Posterior cingulate gyrus (tissue), 11 donors: ENCODE measurements around the gene TPCN2.

Experiments used
- DNase-seq, 10 donors: peaks; one replicate each; pipeline versions ENCODE4 v3.0.0 to v3.0.0-alpha.2; 2020 to 2021; ENCODE audit warnings: mixed read lengths in 3 of 10
- intact Hi-C: fragments of 100-400 bp; cut with DNase I; formaldehyde crosslinking; loops from one replicate; pipeline ENCODE4 v1.15.1; 2023

The TPCN2 gene

GRCh38 chr11:69009441-69010211, 39.1 kb upstream of the TPCN2 start:
- peak in 4 of 10 donors; percentile 17 to 73 (median 64) for DNase-seq
- intact Hi-C loops: no loop called here

GRCh38 chr11:69010361-69010891, 38.3 kb upstream of the TPCN2 start:
- DNase-seq: peak in 3 of 10 donors; percentile 55 to 74 (median 62)
- intact Hi-C loops: no loop called here

DNA sequence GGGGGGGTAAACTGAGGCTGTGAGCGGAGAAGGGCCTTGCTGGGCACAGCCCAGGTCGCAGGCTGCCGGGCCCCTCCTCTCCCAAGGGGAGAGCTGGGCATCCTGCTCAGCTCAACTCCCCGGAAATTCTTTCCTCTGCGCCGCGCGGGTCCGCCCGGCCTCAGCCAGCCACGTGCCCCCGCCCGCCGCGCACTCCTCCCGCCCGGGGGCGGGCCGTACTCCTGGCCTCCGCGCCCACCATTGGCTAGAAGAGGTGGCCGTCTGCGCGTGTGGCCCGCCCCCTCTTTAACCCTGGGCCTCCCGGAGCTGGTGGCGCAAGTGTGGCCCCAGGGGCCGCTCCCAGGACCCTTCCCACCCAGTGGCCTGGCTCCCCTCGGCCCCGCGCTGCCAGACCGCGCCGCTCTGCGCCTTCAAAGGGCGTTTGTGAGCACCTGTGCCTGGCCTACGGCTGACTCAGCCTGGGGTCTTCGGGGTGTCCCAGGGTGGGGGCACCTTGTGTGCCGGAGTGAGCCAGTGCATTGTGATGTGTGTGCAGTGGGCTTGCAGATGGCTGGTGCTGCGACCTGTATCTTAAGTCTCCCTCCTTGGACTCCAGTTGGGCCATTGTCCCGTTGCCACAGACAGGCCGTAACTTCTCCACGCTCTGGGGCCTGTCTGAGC, 37.6 kb upstream of the TPCN2 start:
- intact Hi-C loops: no loop called here
- peak in 8 of 10 donors; percentile 44 to 94 (median 69) for DNase-seq

DNA sequence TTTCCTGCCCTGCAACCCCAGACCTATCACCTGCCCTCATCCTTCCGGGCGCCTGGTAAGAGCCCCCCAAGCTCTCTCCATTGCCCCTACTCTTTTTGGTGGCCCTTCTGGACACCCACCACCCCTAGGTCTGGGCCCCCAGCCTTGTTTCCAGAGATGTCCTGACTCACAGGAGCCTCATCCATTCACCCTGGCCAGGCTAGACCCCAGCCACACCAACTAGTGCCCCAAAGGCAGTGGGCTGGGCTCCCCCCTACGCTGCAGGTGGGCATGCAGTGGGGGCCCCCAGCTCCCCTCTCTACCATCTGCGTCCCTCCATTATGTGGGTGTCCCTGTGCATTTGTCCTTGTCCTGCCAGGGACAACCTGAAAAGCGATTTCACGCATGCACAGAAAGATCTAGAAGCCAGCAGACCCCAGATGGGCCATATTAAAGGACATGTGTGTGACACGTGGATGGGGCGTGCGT, 37.1 kb upstream of the TPCN2 start:
- DNase-seq: peak in 3 of 10 donors; percentile 22 to 58 (median 26)
- intact Hi-C loops: no loop called here

- peak in 1 of 10 donors; percentile 72 for DNase-seq
- intact Hi-C loops: no loop called here
These were observed 36.4 kb upstream of the TPCN2 start for GRCh38 chr11:69012092-69013008.

DNA sequence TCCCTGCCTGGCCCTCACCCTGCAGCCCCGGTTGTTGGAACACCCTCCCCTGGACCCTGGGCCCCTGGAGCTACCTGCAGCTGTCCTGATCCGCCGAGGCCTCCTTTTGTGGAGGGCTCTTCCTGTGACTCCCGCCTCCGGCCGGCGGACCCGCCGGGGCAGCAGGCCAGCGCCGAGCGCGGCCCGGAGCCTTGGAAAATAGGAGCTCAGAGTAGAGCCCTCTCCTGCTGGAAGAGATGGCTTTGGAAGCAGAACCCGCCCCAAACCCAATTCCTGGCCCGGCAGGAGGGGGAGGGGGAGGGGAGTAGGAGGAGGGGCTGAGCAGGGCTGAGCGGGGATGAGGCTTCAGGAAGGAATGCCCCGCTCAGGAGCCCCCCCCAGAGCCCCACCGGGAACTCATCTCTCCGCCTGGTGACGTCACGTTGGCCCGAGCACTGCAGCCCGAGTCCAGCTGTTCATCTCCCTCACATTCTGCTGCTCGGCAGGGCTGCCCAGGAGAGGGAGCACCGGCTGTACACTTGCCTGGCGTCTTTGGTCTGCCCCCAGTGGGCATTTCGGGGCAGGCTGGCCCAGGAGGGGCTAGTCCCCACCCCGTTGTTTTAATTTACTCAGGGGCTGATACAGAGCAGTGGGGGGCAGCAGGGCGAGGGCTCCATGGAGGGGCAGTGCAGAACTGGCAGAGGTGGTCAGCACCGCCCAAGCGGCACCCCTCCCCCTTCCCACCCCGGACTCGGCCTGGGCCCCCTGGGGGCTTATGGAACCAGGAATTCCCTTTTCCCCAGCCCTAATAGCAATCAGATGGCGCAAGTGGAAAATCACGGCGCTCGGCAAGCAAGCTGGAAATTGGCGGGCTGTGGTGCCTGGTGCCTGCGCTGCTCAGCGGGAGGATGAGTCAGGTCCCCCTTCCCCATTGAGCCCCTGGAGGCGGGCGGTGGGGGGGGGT, 35.5 kb upstream of the TPCN2 start, which contains the start of gene MRGPRF:
TSS of gene MRGPRF (minus strand) at position 238 of the 943 bp plus-strand sequence. CDS start 3,345 bp downstream, outside the sequence.
- intact Hi-C loops: no loop called here
- DNase-seq: peak in 7 of 10 donors; percentile 33 to 94 (median 66)

GRCh38 chr11:69014084-69014851, 34.5 kb upstream of the TPCN2 start:
- peak in 1 of 10 donors; percentile 64 for DNase-seq

DNA sequence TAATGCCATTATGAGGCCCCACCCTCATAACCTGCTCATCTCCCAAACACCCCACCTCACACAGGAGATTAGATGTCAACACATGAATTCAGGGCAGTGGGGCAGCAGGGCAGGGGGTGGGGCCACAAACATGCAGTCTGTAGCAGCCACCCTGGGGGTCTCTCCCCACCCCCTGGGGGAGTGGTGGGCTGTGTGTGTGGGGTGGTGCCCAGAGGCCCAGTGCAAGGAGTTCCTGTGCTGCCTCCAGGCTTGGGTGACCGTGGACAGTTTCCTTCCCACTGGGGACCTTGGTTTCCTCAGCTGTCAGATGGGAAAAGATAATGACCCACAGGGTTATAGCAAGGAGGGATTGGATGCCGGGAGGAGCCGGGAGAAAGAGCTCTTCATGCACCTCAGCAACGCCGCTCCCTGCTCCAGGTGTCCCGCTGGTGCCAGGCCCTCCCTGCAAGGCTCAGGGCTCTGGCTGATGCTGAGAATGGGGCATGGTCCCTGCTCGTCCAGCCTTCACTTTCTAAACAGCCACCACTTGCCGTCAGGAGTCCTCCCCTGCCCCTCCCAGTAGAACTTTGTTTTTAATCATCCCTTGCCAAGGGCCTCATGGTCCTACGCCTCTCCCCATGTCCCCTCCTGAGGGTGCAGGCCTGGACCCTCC, 33.7 kb upstream of the TPCN2 start:
- peak in 1 of 10 donors; percentile 62 for DNase-seq
- intact Hi-C loops: no loop called here

More at GRCh38 chr11:69014084-69014851, 34.5 kb upstream of the TPCN2 start:
- intact Hi-C loops: no loop called here

DNA sequence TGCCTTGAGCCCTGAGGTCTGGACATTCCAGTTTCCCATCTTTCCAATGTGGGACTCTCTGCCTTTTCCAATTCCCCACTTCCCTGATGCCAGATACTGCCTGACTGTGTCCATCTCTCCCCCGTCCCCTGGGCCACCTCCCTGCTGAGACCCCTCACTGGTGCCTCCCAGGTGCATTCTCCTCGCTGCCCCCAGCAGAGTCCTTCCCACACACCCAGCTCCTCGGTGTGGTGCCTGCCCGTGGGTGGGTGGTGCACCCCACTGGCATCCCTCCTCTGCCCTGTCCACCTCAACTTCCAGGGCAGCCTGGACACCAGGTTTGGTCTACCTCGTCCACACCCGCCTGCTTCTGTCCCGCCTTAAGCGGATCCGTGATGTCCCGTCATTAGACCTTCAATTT, 30.8 kb upstream of the TPCN2 start:
- DNase-seq: no peak
- intact Hi-C loops: no loop called here

DNA sequence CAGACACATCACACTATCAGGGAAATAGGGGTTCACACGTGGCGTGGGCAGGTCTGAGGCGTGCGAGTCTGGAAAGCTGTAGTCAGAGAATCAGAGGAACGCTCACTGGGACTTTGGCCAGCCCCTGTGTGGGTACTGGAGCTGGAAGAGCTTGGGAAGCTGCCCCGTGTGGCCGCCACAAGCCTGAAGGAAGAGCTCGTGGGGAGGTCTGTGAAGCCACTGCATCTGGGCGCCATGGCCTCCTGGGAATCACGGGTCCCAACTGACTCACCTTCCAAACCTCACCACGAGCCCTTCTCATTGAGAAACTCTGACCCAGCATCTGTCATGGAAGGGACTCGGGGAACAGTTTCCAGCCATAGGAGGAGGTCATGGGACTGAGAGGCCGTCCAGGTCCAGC, 29.8 kb upstream of the TPCN2 start:
- DNase-seq: peak in 1 of 10 donors; percentile 67
- intact Hi-C loops: no loop called here

GRCh38 chr11:69022260-69022659, 26.5 kb upstream of the TPCN2 start:
- peak in 1 of 10 donors; percentile 69 for DNase-seq

GRCh38 chr11:69024509-69024908, 24.2 kb upstream of the TPCN2 start:
- DNase-seq: peak in 1 of 10 donors; percentile 73
- intact Hi-C loops: no loop called here

More at GRCh38 chr11:69022260-69022659, 26.5 kb upstream of the TPCN2 start:
- intact Hi-C loops: no loop called here

DNA sequence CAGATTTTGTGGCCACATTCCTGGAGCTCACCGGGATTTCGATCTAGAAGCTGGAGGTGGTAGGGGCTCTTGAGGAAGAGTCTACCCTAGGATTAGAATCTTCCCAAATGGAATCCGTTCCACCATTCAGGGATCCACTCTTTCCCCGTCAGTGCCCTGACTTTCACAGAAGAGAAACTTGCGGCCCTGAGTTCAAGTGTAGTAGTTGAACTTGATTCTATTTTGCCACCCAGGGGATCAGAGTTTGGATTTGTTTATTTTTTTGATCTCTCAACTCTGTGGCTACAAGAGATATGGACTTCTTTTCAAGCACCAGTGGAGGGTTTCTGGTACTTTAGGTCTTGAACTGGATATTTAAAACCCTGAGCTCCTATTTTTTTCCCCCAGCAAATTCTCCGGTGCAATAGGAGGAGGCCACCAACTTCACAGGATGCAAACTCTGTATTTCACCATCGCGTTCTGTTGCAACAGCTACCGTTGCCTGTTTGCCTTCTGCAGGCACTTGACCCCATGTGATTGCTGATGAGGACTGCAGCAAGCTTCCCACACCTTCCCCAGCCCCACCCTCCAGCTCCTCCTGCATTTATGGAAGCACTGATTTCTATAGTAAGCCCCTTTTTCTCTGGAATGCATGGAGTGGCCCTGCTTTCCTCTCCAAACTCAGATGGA, 20.9 kb upstream of the TPCN2 start:
- intact Hi-C loops: no loop called here
- DNase-seq: peak in 1 of 10 donors; percentile 46

DNA sequence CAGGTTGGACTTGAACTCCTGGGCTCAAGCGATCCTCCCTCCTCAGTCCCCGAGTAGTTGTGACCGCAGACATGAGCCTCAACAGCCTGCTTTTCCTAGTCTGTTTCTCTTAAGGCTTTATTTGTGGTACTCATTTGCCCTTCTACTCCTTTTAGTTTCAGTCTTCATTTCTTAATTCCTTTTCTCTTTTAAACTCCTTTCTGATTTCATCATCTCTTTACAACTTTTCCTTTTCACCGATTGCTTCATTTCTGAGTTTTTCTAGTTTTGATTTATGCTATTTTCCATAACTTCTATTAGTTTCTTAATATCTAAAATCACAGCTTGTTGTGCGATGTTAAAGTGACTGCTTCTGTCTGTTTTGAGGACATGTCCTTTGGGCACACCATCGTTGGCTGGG, 18.4 kb upstream of the TPCN2 start:
- DNase-seq: no peak
- intact Hi-C loops: no loop called here

GRCh38 chr11:69032833-69033232, 15.9 kb upstream of the TPCN2 start:
- DNase-seq: no peak
- intact Hi-C loops: no loop called here

DNA sequence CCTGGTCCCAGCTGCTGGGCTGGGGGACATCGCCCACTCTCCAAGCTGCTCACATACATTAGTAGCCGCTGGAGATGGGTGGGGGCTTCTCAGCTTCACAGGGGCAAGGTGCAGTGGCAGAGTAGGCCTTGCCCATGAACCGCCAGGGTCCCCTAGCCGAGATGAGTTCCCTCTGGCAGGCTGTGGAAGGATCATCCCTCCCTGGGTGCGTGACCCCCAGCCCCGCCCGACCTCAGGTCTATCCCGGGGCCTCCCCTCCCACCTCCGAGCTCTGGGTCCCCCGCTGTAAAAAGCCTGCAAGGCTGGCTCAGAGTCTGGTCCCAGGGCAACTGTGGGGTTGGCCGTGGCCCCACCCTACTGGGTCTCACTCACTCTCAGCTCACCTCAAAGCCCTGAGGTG, 15.3 kb upstream of the TPCN2 start:
- intact Hi-C loops: no loop called here
- DNase-seq: peak in 2 of 10 donors; percentile 62 to 76
